PC-9 (cell line): ENCODE measurements around the gene MST1. TPM values are rescaled to one million over a fixed set of nuclear protein-coding genes. Genes with fewer than 3 reads are reported as not detected.
A peak's percentile ranks its signal among the peaks of the same experiment; 100 is the strongest.

ENCODE experiments used
- BruUV-seq: library from RNA; stranded (reverse); fragments of 400-500 nt; replicated peaks from 2 replicates; lab custom pipeline; 2021; lab: Mats Ljungman, UMichigan
- CTCF ChIA-PET: fragments of 300-600 bp; sonication (Branson Sonifier 250); formaldehyde crosslinking; loops from one replicate; lab custom pipeline; 2022; ENCODE audit warnings: antibody characterized with exemption; lab: Charles Lee
- POLR2A ChIA-PET: fragments of 300-600 bp; sonication (Branson Sonifier 250); formaldehyde crosslinking; loops from one replicate; lab custom pipeline; 2022; ENCODE audit warnings: antibody characterized with exemption; ENCODE audit not compliant: unreplicated experiment; lab: Charles Lee
- DNase-seq, 2 experiments: peaks; one replicate each; pipeline versions ENCODE4 v3.0.0 to v3.0.0-alpha.2; 2015 to 2022; ENCODE audit warnings: mixed read lengths in 1 of 2
- H2AFZ ChIP-seq: fragments of 200-600 bp; sonication (generic); 2 replicates; pipeline ENCODE4 v1.8.1; 2017; ENCODE audit warnings: antibody characterized with exemption
- H3F3A ChIP-seq: fragments of 200-600 bp; sonication (generic); 2 replicates; pipeline ENCODE4 v1.8.1; 2017; ENCODE audit warnings: antibody characterized with exemption, mild to moderate bottlenecking, low read depth; ENCODE audit not compliant: insufficient read depth
- H3K27ac ChIP-seq: fragments of 200-600 bp; sonication (generic); 2 replicates; pipeline ENCODE4 v1.6.1; 2016; ENCODE audit warnings: mixed run types
- H3K27me3 ChIP-seq: fragments of 200-600 bp; sonication (generic); 2 replicates; pipeline ENCODE4 v1.6.1; 2016; ENCODE audit warnings: low read depth, mixed run types; ENCODE audit not compliant: insufficient read depth
- H3K36me3 ChIP-seq: fragments of 200-600 bp; sonication (generic); 2 replicates; pipeline ENCODE4 v1.6.1; 2016; ENCODE audit warnings: low read depth, mixed run types
- H3K4me1 ChIP-seq: fragments of 200-600 bp; sonication (generic); replicated peaks from 2 replicates; pipeline ENCODE4 v1.6.1; 2016; ENCODE audit warnings: mixed run types; ENCODE audit not compliant: insufficient read depth
- H3K4me2 ChIP-seq: fragments of 200-600 bp; sonication (generic); 2 replicates; pipeline ENCODE4 v1.6.1; 2017; ENCODE audit warnings: mixed run types
- H3K4me3 ChIP-seq: fragments of 200-600 bp; sonication (generic); 2 replicates; pipeline ENCODE4 v1.6.1; 2016; ENCODE audit warnings: mixed run types
- H3K79me2 ChIP-seq: fragments of 200-600 bp; sonication (generic); 2 replicates; pipeline ENCODE4 v1.6.1; 2017; ENCODE audit warnings: low read depth, mixed run types
- H3K9me2 ChIP-seq: fragments of 200-600 bp; sonication (generic); 2 replicates; pipeline ENCODE4 v1.8.1; 2017; ENCODE audit warnings: mild to moderate bottlenecking; ENCODE audit not compliant: insufficient read depth
- H3K9me3 ChIP-seq: fragments of 200-600 bp; sonication (generic); 2 replicates; pipeline ENCODE4 v1.8.1; 2016; ENCODE audit warnings: low read depth; ENCODE audit not compliant: insufficient read depth
- H4K20me1 ChIP-seq: fragments of 200-600 bp; sonication (generic); 2 replicates; pipeline ENCODE4 v1.8.1; 2017; ENCODE audit not compliant: insufficient read depth
- EZH2 ChIP-seq: fragments of 200-600 bp; sonication (generic); IDR thresholded peaks from 2 replicates; pipeline ENCODE4 v1.8.0; 2017; ENCODE audit warnings: antibody characterized with exemption, low read depth
- intact Hi-C: fragments of 100-400 bp; cut with micrococcal nuclease; formaldehyde crosslinking; loops from one replicate; pipeline ENCODE4 v1.10.0; 2022; ENCODE audit not compliant: unreplicated experiment
- total RNA-seq: library from RNA; stranded (reverse); gene quantifications from 2 replicates; pipeline ENCODE4 v1.2.3, GENCODE V29; 2021
- TF ChIP-seq, protein P1 (sequence below): fragments of 200-600 bp; sonication (generic); conservative IDR thresholded peaks from 2 replicates; pipeline ENCODE4 v1.6.1; 2017; ENCODE audit warnings: mixed run types, antibody characterized with exemption, mild to moderate bottlenecking, moderate library complexity

The MST1 gene
- total RNA-seq, 1 experiment from 2014 or later = 10.4 TPM

DNA sequence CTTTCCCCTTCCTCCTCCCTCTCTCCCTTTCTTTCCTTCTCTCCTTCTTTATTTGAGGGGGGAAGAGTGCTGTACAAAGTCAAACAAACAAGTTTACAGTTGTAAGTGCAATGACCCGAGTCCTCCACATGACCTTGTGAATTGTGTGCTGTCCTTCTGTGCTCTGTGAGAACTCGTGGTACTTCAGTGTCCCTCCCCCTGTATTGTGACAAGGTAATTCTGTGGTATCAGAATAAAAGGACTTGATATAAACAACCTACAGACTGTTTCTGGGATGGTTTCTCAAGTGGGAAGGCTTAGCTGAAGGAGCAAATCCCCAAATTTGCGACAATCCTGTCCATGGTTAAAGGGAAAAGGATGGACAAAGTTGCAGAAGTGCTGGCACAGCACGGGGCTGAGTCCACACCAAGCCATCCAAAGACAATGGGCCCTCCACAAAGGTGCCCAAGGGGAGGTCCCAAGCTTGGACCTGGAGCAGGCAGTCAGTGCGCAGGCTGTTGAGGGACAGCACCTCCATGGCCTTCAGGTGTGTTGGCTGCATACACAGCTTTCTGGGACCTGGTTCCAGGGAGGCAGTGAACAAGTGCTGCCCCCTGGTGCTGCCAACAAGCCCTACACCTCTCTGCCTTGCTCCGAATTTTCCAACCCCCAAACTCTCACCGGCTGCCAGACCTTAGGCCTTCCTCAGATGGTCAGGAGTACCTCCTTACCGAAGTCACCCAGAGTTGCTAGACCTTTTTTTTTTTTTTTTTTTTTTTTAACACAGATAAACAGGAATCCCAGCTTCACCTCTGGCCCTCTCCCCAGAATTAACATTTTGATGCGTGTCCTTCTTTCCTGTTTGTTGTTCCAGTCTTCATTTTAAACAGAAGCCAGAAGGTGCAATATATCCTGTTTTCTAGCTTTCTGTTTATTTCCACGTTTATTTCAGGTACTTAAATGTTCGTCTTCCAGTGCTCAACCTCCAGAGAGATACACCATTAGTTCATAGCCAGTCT lies 17.7 kb downstream of the MST1 start:
- H2AFZ ChIP-seq = no peak overlapping the region
- POLR2A ChIA-PET = interaction anchor here (0.6 to 0.7 kb wide), 2 partner anchors 132 to 219 kb away, joined by 5 to 6 read pairs; no protein-coding TSS in a partner anchor
- no peak overlapping the region for H3K27ac ChIP-seq
- peaks cover 19% of the 10 kb centered on the region for H3F3A ChIP-seq
- CTCF ChIA-PET = interaction anchor here (0.5 to 1.8 kb wide), 14 partner anchors 84 to 427 kb away, joined by 3 to 28 read pairs (median 6); no protein-coding TSS in a partner anchor
- H3K4me1 ChIP-seq = peaks cover 28% of the 10 kb centered on the region
- peaks cover 7% of the 10 kb centered on the region; the same call in 1 of the 2 replicates for H4K20me1 ChIP-seq
- DNase-seq = peak; percentile 60 to 75
- BruUV-seq = no TSS peak
- no peaks in the 10 kb centered on the region for H3K27me3 ChIP-seq
- intact Hi-C loops = loop anchor here (1.0 to 5.0 kb wide), 5 partner anchors 51 to 324 kb away; partner anchors contain the start of gene GMPPB
- H3K4me3 ChIP-seq = no peak overlapping the region
- H3K79me2 ChIP-seq = peaks cover 21% of the 10 kb centered on the region; the same call in 1 of the 2 replicates
- no peaks in the 10 kb centered on the region for H3K9me3 ChIP-seq
- no peaks in the 10 kb centered on the region; the same call in 1 of the 2 replicates for H3K36me3 ChIP-seq
- TF ChIP-seq, protein P1, sequence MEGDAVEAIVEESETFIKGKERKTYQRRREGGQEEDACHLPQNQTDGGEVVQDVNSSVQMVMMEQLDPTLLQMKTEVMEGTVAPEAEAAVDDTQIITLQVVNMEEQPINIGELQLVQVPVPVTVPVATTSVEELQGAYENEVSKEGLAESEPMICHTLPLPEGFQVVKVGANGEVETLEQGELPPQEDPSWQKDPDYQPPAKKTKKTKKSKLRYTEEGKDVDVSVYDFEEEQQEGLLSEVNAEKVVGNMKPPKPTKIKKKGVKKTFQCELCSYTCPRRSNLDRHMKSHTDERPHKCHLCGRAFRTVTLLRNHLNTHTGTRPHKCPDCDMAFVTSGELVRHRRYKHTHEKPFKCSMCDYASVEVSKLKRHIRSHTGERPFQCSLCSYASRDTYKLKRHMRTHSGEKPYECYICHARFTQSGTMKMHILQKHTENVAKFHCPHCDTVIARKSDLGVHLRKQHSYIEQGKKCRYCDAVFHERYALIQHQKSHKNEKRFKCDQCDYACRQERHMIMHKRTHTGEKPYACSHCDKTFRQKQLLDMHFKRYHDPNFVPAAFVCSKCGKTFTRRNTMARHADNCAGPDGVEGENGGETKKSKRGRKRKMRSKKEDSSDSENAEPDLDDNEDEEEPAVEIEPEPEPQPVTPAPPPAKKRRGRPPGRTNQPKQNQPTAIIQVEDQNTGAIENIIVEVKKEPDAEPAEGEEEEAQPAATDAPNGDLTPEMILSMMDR = peak; percentile 83
- TF ChIP-seq EZH2 = no peak
- no peaks in the 10 kb centered on the region for H3K9me2 ChIP-seq
- peak overlapping the region; percentile 36 for H3K4me2 ChIP-seq

DNA sequence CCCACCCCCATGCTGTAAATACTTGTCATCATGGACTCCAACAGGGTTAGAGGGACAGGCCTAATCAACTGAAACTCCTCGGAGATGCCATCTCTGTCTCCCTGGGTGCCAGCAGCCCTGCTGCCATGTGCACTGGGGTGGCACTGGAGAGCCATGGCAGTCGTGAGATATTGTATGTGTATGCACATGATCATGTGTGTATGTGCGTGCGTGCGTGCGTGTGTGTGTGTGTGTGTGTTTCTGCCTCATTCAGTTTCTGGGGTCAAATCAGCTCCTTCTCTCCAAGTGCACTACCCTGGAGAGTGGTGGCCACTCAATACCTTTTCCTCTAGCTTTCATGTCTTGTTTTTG lies 18.4 kb downstream of the MST1 start:
- DNase-seq = no peak
- BruUV-seq = no TSS peak
- Histone ChIP-seq H3K79me2 (peaks cover 21% of the 10 kb centered on the region; the same call in 1 of the 2 replicates), H3K9me2 (no peaks in the 10 kb centered on the region), H2AFZ (no peak overlapping the region), H4K20me1 (peaks cover 7% of the 10 kb centered on the region; the same call in 1 of the 2 replicates), H3K36me3 (no peaks in the 10 kb centered on the region; the same call in 1 of the 2 replicates), H3K27ac (no peak overlapping the region), H3K4me3 (no peak overlapping the region), H3F3A (peaks cover 19% of the 10 kb centered on the region), H3K4me1 (peaks cover 28% of the 10 kb centered on the region), H3K9me3 (no peaks in the 10 kb centered on the region), H3K4me2 (no peak overlapping the region), H3K27me3 (no peaks in the 10 kb centered on the region)
- no peak for TF ChIP-seq EZH2
- ChIA-PET CTCF (interaction anchor here (0.8 to 1.8 kb wide), 2 partner anchors 131 to 219 kb away, joined by 5 to 28 read pairs; no protein-coding TSS in a partner anchor), POLR2A (no interaction called here)
- intact Hi-C loops = loop anchor here (1.0 to 5.0 kb wide), 4 partner anchors 69 to 324 kb away; no protein-coding TSS in a partner anchor

DNA sequence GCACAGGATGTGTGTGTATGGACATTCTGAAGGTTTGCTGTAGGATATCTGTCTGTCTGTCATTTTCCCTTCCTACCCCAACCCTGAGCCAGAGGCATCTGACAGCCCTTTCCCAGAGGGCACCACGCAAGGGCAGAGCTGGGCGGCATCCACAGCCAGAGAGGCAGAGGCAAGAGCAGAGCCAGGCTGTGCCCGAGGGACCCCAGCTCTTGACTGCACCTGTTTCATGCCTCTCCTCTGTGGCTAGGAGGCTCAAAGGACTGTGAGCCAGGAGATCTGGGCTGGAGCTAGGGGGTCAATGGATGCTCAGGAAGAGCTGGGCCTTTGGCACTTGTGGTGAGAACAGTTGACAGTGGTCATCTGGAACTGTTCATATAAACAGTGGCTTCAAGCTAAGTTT lies 19.9 kb downstream of the MST1 start:
- BruUV-seq = no TSS peak
- H3K36me3 ChIP-seq = no peaks in the 10 kb centered on the region
- peaks cover 19% of the 10 kb centered on the region for H3F3A ChIP-seq
- ChIA-PET CTCF (interaction anchor here (0.6 to 1.4 kb wide), 3 partner anchors 129 to 215 kb away, joined by 3 to 9 read pairs (median 3); no protein-coding TSS in a partner anchor), POLR2A (interaction anchor here (0.5 kb wide), 1 partner anchor 219 kb away, joined by 4 read pairs; no protein-coding TSS in a partner anchor)
- H3K9me2 ChIP-seq = no peaks in the 10 kb centered on the region
- H3K4me1 ChIP-seq = peaks cover 21% of the 10 kb centered on the region
- H3K4me3 ChIP-seq = no peak overlapping the region
- H4K20me1 ChIP-seq = peaks cover 7% of the 10 kb centered on the region; the same call in 1 of the 2 replicates
- peaks cover 8% of the 10 kb centered on the region; the same call in 1 of the 2 replicates for H3K79me2 ChIP-seq
- intact Hi-C loops = no loop called here
- 0 out of 2 replicates have a peak overlapping the region, but pooled peaks have one; percentile 40 for H3K4me2 ChIP-seq
- no peak for DNase-seq
- H3K27ac ChIP-seq = no peak overlapping the region
- H2AFZ ChIP-seq = no peak overlapping the region
- no peaks in the 10 kb centered on the region for H3K9me3 ChIP-seq
- no peaks in the 10 kb centered on the region for H3K27me3 ChIP-seq
- TF ChIP-seq, protein P1 = no peak
